Measurements from ENCODE around the gene ADGB.

- TF ChIP-seq EZH2 (optimal IDR thresholded peaks at IDR 0.05; ENCODE audit: low read depth, low read length): no peak
- TF ChIP-seq CTCF (IDR thresholded peaks at IDR 0.05; ENCODE audit: low read length): no peak
- no peak for TF ChIP-seq EZH2phosphoT487 (IDR thresholded peaks at IDR 0.05; ENCODE audit: low read length)
These were observed 80.6 kb downstream of the ADGB start for GRCh38 chr6:146679386-146679785.

Data from MM.1S (cell line).